Left hindlimb (tissue), 1 donor: ENCODE results near the gene SPATS2L.

Experiments used
- DNase-seq: peaks from one replicate; pipeline ENCODE4 v3.0.0-alpha.2; 2018

The SPATS2L gene

GRCh38 chr2:200472853-200473464, 166.5 kb downstream of the SPATS2L start:
- DNase-seq, result no peak

GRCh38 chr2:200475795-200476194, 169.3 kb downstream of the SPATS2L start:
- DNase-seq, result no peak

DNA sequence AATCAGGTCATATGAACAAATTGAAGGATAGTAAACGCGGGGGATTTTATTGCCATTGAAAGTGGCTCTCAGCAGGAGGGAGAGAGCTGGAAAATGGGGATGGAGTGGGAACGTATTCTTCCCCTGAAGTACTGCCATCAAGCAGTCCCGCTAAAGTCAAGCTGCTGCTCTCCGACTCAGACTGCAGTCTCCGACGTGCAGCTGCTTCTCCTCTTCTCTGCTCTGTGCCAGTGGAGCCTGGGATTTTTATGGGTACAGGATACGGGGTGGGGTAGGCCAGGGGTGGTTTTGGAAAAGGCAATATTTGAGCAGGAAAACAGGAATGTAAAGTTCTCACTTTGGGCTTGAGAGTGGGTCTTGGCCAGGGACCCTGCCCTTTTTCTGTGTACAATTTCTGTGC, 170.3 kb downstream of the SPATS2L start:
- DNase-seq, result no peak

- DNase-seq, result no peak
These were observed 171.2 kb downstream of the SPATS2L start for GRCh38 chr2:200477667-200478131.

GRCh38 chr2:200479692-200480265, 173.3 kb downstream of the SPATS2L start:
- DNase-seq, result no peak

GRCh38 chr2:200482194-200482593, 175.7 kb downstream of the SPATS2L start:
- no peak for DNase-seq

DNA sequence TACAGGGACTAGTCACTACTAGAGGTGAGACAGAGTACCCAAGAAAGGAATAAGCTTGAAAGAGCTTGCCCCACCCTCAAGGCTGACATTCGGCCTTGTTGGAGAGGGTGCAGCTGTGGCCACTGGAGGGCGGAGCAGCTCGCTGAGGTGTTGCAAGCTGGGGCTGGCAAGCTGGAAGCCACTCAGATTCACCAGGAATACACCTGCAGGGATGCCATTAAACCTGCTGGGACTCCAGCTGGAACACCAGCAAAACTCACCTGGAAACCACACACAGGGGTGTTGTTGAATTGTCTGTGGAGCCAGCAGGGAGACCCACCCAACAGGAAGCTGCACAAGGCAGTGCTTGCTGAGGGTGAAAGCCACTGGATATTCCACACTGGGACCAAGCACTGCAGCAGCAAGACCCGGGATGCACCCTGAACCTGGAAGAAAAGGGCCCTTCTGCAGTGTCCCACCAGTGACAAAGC, 177.3 kb downstream of the SPATS2L start:
- DNase-seq, result no peak

- DNase-seq, result no peak
These were observed 178.4 kb downstream of the SPATS2L start for GRCh38 chr2:200484934-200485333.

DNA sequence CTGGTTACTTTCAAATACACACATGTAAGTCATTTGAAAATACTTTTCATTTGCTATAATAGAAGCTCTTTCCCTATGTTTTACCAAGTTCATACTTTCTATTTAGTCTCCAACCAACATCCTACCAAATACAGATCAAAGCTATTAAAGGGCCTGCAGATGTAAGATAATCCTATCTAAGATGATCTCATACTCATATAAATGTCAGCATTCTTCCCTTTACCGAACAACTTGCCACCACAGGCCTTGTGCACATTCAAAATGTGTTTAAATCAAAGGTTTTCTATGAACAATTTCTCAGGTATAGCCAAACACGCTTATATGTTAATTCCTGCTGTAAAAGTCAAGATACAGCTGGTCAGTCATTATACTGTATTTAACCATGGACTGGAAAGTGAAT, 180.0 kb downstream of the SPATS2L start:
- DNase-seq, result no peak

- no peak for DNase-seq
These were observed 181.7 kb downstream of the SPATS2L start for GRCh38 chr2:200488169-200488568.

DNA sequence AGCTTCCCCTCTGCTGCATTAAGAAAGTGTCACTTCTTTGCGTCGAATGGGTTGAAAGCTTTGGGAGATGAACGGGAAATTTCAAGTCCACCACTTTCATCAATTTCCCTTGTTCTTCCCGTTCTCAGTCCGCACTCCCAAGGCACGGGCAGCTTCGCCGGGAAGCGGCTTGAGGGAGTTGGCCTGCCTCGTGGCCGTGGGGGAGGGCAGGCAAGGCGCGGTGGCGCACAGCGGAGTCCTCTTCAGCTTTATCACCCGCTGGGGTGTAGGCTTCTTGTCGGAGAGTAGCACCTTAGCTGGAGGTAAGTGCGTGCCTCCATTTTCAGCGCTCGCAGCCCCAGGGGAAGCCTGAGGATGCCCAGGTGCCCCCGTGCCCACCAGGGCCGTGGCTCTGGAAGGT, 183.5 kb downstream of the SPATS2L start:
- no peak for DNase-seq

DNA sequence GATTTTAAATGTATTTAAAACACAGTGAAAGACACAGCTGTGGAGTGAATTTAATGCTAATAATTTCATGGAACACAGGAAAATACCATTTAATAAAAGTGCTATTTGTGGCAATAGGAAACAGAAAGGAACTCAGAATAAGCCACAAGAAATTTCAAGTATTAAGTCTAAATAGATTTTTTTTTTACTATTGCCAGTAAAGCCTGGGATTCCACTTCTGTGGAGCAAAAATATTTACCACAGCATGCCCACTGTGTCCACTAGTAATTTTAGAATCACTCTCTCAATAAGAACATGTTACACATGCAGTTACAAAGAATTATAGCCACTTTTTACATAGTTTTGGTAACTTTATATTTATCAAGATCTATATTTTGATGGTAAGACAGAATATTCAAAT, 186.2 kb downstream of the SPATS2L start:
- no peak for DNase-seq

DNA sequence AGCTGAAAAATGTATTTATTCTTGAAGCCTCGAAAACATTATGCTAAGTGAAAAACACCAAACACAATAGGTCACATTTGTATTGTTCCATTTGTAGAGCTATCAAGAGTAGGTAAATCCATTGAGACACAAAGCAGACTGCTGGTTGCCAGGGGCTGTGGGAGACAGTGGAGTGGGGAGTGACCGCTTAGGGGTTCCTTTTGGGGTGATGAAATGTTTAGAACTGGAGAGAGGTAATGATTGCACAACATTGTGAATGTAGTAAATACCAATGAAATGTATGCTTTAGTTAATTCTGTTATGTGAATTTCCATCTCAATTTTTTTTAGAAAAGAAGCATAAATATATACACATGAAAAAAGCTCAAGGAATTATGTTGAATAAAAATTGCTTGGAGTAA, 187.6 kb downstream of the SPATS2L start:
- no peak for DNase-seq

- DNase-seq, result no peak
These were observed 190.2 kb downstream of the SPATS2L start for GRCh38 chr2:200496696-200497095.

- no peak for DNase-seq
These were observed 192.1 kb downstream of the SPATS2L start for GRCh38 chr2:200498402-200499162.

- DNase-seq, result no peak
These were observed 195.7 kb downstream of the SPATS2L start for GRCh38 chr2:200502196-200502595.

- no peak for DNase-seq
These were observed 200.2 kb downstream of the SPATS2L start for GRCh38 chr2:200506679-200507078.

DNA sequence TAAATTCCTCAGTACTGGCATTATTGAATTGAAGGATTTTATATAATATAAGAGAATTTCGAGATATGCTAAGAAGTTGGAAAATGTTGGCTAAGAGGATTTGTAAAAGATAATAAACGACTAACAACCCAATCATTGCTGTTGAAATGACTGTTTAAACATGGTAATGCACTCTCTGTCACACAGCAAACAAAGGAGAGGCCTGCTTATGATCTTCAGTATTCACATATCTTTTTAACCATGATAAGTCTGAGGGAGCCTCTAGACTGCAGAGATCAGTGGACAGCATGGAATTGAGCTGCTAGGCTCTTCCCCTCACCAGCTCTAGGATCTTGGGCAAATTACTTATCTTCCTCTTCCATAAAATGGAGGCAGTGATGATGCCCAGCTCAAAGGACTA, 200.7 kb downstream of the SPATS2L start:
- no peak for DNase-seq

DNA sequence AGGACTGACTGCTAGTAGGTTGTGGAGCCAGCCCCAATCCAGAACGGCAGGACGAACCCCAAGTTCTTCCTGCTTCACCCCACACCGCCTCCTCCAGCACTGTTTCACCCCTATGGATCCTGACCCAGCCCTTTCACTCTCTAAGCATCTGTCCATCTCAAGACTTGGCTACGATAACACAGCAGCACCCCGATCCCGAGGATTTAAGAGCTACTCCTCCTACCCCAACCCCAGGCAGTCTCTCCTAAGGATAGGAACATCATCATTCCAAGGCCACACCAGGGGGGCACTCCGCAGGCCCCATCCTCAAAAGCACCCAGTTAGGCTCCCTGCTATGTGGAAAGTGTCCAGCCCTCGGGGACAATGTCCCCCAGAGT, 202.7 kb downstream of the SPATS2L start:
- DNase-seq, result peak; percentile 44

DNA sequence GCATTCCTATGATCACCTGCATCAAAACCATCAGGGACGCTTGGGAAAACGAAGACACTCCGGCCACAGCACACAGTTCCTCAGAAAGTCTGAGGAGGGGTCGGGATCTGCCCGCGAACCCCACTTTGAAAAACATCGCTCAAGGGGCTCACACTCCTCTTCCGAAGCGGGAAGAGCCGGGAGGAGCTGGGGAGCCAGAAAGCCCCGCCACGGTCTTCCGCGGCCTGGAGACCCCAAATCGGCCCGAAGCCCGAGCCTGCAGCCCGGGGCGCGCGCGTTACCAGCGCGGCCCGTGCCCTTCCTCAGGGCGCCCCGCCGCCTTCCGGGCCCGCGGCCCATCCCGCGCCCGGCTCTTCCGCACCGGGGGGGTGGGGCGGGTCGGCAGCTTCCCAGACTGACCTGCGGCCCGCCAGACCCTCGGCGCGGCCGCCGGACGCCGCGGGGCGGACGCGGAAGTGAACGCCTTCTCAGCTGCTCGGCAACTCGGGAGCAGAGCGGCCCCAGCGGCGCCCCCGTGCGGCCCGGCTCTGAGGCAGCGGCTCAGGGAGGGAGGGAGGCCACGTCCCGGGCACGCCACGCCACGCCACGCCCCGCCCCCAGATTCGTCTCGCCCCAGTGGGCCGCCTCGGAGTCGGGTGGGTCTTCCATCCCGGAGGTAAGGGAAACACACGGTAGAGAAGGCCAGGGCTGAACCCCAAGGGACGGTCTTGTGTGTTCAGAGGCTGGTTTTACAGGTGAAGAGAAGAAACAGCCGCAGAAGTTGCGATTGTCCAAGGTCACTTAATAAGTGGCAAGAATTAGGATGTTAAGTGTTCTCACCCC, 203.3 kb downstream of the SPATS2L start, which contains the start of gene KCTD18:
Gene KCTD18 (minus strand): TSS at position 457 of the 822 bp plus-strand sequence. CDS start 3,052 bp downstream, outside the sequence.
- DNase-seq, result peak; percentile 93

DNA sequence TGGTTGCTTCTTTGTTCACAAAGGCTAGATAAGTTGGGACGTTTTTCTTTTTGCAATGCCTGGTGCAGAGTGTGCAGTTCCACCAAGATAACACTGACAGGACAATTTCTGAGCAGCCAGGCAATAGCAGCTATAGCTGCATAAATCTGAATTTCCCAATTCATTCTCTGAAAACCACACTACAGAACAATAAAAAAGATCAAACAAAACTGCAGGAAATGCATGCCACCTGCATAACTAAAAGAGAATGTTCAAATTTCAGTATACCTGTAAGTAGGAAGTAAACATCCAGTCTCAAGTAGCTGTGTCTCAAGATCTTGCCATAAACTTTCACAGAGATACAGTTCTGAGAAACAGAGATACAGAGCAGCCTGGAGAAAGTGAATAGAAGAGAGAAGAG, 208.7 kb downstream of the SPATS2L start:
- DNase-seq, result no peak

GRCh38 chr2:200523158-200523557, 216.7 kb downstream of the SPATS2L start:
- no peak for DNase-seq

DNA sequence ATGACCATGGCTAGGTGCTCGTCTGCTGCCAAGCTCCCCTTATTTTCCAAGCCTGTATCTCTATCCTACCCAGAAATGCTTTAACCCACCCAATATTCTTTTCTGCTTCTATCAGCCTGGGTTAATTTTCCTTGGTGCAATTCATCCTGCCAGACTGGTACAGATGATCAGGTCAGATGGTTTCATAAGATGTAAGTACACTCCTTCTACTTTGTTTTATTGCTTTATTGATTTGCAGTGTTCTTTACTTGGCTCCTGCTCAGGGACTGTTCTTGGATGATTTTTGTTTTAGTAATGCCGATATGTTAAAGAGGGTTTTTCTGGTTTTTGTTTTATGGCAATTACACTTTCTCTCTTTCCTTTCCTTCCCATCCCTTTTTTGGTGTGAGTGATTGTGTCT, 217.1 kb downstream of the SPATS2L start:
- DNase-seq, result no peak
